A549 (cell line): ENCODE measurements around the gene GSK3B. TPM values are rescaled to one million over a fixed set of nuclear protein-coding genes. Genes with fewer than 3 reads are reported as not detected.
"Not testable (repeated sequence)": the region's sequence is repeated elsewhere in the genome, so short reads cannot be mapped to it uniquely, and the experiment has no call there.

Source experiments
- ATAC-seq, 2 experiments: fragments of 200-7000 bp in 1 of 2; fragments of >200 bp in 1 of 2; cut with Nextera tagmentation in 1 of 2; cut with Tn5 transposase in 1 of 2; 3 replicates each; pipeline versions ENCODE4 v1.8.0 to v1.9.1; 2018 to 2020; ENCODE audit warnings: mild to moderate bottlenecking in 1 of 2, moderate library complexity in 1 of 2
- CTCF ChIA-PET: fragments of 300-600 bp; sonication (Branson Sonifier 250); formaldehyde crosslinking; extraction: SDS; loops from one replicate; lab custom pipeline; 2021; ENCODE audit warnings: antibody characterized with exemption, inconsistent platforms; lab: Yijun Ruan, JAX
- POLR2A ChIA-PET: fragments of 350-600 bp; formaldehyde crosslinking; extraction: SDS; loops from one replicate; lab custom pipeline; 2021; ENCODE audit warnings: antibody characterized with exemption, inconsistent platforms; lab: Yijun Ruan, JAX
- DNase-seq, 2 experiments: peaks; one replicate each; pipeline versions ENCODE4 v3.0.0 to v3.0.0-alpha.2; 2011 to 2016; ENCODE audit warnings: low read depth in 1 of 2, low spot score in 1 of 2
- FAIRE-seq: peaks from 2 replicates; lab custom pipeline; 2011; peaks lifted over from hg19 to GRCh38; lab: Jason Lieb, UNC
- H3K27ac ChIP-seq, 2 experiments: fragments of >200 bp; sonication (Bioruptor Twin); formaldehyde crosslinking; 3 replicates each; pipeline ENCODE4 v1.5.1; 2016 to 2017
- H3K4me1 ChIP-seq: fragments of >200 bp; sonication (Bioruptor Twin); formaldehyde crosslinking; 3 replicates; pipeline ENCODE4 v1.6.1; 2016
- H3K4me2 ChIP-seq: fragments of >200 bp; sonication (Bioruptor Twin); formaldehyde crosslinking; 3 replicates; pipeline ENCODE4 v1.6.1; 2016
- H3K4me3 ChIP-seq: fragments of >200 bp; sonication (Bioruptor Twin); formaldehyde crosslinking; 3 replicates; pipeline ENCODE4 v1.5.1; 2016
- H3K9me3 ChIP-seq: fragments of >200 bp; sonication (Bioruptor Twin); formaldehyde crosslinking; 3 replicates; pipeline ENCODE4 v1.6.1; 2016
- CBX2 ChIP-seq: fragments of 200-600 bp; sonication (generic); IDR thresholded peaks from 2 replicates; pipeline ENCODE4 v1.6.1; 2016; ENCODE audit warnings: low read depth, mild to moderate bottlenecking, borderline replicate concordance
- CTCF ChIP-seq: fragments of >200 bp; sonication (Bioruptor Twin); formaldehyde crosslinking; IDR thresholded peaks from 3 replicates; pipeline ENCODE4 v1.5.1; 2016
- ELK1 ChIP-seq: fragments of 150-350 bp; IDR thresholded peaks from 2 replicates; pipeline ENCODE4 v1.6.1; 2014; ENCODE audit warnings: low read depth, mild to moderate bottlenecking, low read length
- ESRRA ChIP-seq: fragments of 150-350 bp; IDR thresholded peaks from 2 replicates; pipeline ENCODE4 v1.6.1; 2014; ENCODE audit warnings: mild to moderate bottlenecking, low read length, borderline replicate concordance
- FOSL2 ChIP-seq, 2 experiments: fragments of 450-650 bp in 1 of 2; fragments of >200 bp in 1 of 2; sonication (Bioruptor Twin) in 1 of 2; formaldehyde crosslinking; IDR thresholded peaks; 2 replicates each; pipeline versions ENCODE4 v1.5.0 to v1.6.1; 2016 to 2020; ENCODE audit warnings: mild to moderate bottlenecking in 1 of 2, moderate library complexity in 1 of 2
- FOXS1 ChIP-seq: fragments of 250-450 bp; sonication (Bioruptor Pico); IDR thresholded peaks from 2 replicates; pipeline ENCODE4 v1.5.0; 2020; ENCODE audit warnings: mild to moderate bottlenecking, moderate library complexity
- HES2 ChIP-seq: fragments of >200 bp; sonication (Bioruptor Twin); formaldehyde crosslinking; IDR thresholded peaks from 2 replicates; pipeline ENCODE4 v1.6.1; 2016
- HMGXB4 ChIP-seq: fragments of 250-450 bp; sonication (Bioruptor Pico); IDR thresholded peaks from 2 replicates; pipeline ENCODE4 v1.5.0; 2021; ENCODE audit warnings: mild to moderate bottlenecking, moderate library complexity, borderline replicate concordance
- HOXB5 ChIP-seq: fragments of 250-450 bp; sonication (Bioruptor Pico); IDR thresholded peaks from 2 replicates; pipeline ENCODE4 v1.5.0; 2020; ENCODE audit warnings: mild to moderate bottlenecking, moderate library complexity
- MAFK ChIP-seq: fragments of 450-650 bp; IDR thresholded peaks from 2 replicates; pipeline ENCODE4 v1.6.1; 2014; ENCODE audit not compliant: partially characterized antibody
- MYC ChIP-seq: IDR thresholded peaks from 2 replicates; pipeline ENCODE4 v1.6.1; 2012; ENCODE audit warnings: mild to moderate bottlenecking, inconsistent platforms, low read length, improper control_type of control experiment, borderline replicate concordance
- NFE2L2 ChIP-seq: fragments of 150-350 bp; conservative IDR thresholded peaks from 2 replicates; pipeline ENCODE4 v1.6.1; 2014; ENCODE audit warnings: low read length
- NR3C1 ChIP-seq: fragments of >200 bp; sonication (Bioruptor Twin); formaldehyde crosslinking; IDR thresholded peaks from 3 replicates; pipeline ENCODE4 v1.6.1; 2017
- PBX3 ChIP-seq: IDR thresholded peaks from 2 replicates; pipeline ENCODE4 v1.6.1; 2012
- RCOR1 ChIP-seq: fragments of 150-350 bp; IDR thresholded peaks from 2 replicates; pipeline ENCODE4 v1.6.1; 2014; ENCODE audit warnings: antibody characterized with exemption, low read length, low read depth
- RFX5 ChIP-seq: fragments of 450-650 bp; IDR thresholded peaks from 2 replicates; pipeline ENCODE4 v1.7.1; 2014; ENCODE audit warnings: antibody characterized with exemption, mild to moderate bottlenecking, moderate library complexity
- ZSCAN20 ChIP-seq: fragments of 250-450 bp; sonication (Bioruptor Pico); IDR thresholded peaks from 2 replicates; pipeline ENCODE4 v1.8.0; 2022; ENCODE audit warnings: mild to moderate bottlenecking, moderate library complexity
- WGBS: methylation state at CpG from one replicate; pipeline ENCODE4 v1.1.6; 2017; ENCODE audit errors: missing lambda C conversion rate; 5-methylcytosine and 5-hydroxymethylcytosine counted together
- polyA plus RNA-seq, 4 experiments: library from polyadenylated mRNA; depleted of rRNA in 3 of 4; stranded (reverse); fragments of >200 nt; fragmentation: RNase III in 1 of 4; extraction: RNeasy Plus Mini Kit Qiagen cat#74134 plus additional on column Dnase treatment in 1 of 4; gene quantifications; 2 replicates in 3 of 4; 3 replicates in 1 of 4; pipeline ENCODE4 v1.2.3, GENCODE V29; 2011 to 2017

Gene GSK3B
- polyA plus RNA-seq, 2 of the 4 experiments (the other 2 are of a cell fraction), result 30.0 to 49.8 TPM

- Histone ChIP-seq H3K4me3 (no peak overlapping the region), H3K4me2 (no peak overlapping the region), H3K4me1 (peaks cover 36% of the 10 kb centered on the region), H3K27ac (no peak overlapping the region), H3K9me3 (no peaks in the 10 kb centered on the region)
- POLR2A ChIA-PET, result no interaction called here
- FAIRE-seq (no peak), DNase-seq (no peak), ATAC-seq (no peak)
- 89% methylated on average over 3 of the region's 3 CpGs for WGBS
- TF ChIP-seq MAFK, result no peak
- no peak for TF ChIP-seq RFX5
- no peak for TF ChIP-seq ZSCAN20 (CRISPR knock-in tag)
- TF ChIP-seq CTCF, result no peak
- TF ChIP-seq CBX2, result no peak
- no peak for TF ChIP-seq HMGXB4 (CRISPR knock-in tag)
- no peak for TF ChIP-seq HES2
- no peak for TF ChIP-seq ELK1
- no peak for TF ChIP-seq FOSL2 (IDR thresholded peaks at IDR 0.05)
- no peak for TF ChIP-seq FOSL2 (CRISPR knock-in tag; IDR thresholded peaks at IDR 0.05)
- CTCF ChIA-PET, result no interaction called here
Measured at GRCh38 chr3:120018299-120018698, 75.9 kb downstream of the GSK3B start.

DNA sequence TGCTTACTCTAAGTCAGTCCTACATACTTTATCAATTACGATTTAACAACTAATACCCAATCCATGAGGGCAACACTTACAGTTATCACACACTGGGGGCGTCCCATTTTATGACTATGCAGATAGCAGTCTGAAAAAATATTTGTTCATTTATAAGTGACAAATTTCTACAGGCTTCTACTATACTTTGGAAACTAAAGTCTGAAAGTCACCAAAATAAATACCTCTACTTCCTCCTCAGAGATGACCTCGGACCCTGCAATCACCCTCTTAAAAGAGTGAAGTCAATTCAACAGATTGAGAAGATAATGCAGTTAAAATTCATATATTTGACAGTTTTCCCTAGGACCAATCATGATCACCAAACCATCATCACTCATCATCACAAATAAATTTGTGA lies 76.6 kb downstream of the GSK3B start:
- POLR2A ChIA-PET, result no interaction called here
- H3K4me1 ChIP-seq, result peaks cover 32% of the 10 kb centered on the region
- no peak overlapping the region for H3K4me3 ChIP-seq
- H3K27ac ChIP-seq, result no peak overlapping the region
- DNase-seq, result no peak
- 0 out of 3 replicates have a peak overlapping the region, but pooled peaks have one; percentile 5 for H3K4me2 ChIP-seq
- no peak for TF ChIP-seq MYC
- TF ChIP-seq NR3C1, result no peak
- no peak for TF ChIP-seq RCOR1
- TF ChIP-seq FOXS1 (CRISPR knock-in tag), result no peak
- no peak for TF ChIP-seq PBX3
- no peak for TF ChIP-seq ESRRA
- TF ChIP-seq, all 56 proteins: peak for 0
- 65% methylated on average over 3 of the region's 3 CpGs for WGBS
- H3K9me3 ChIP-seq, result no peaks in the 10 kb centered on the region
- CTCF ChIA-PET, result no interaction called here
- no peak for ATAC-seq
- FAIRE-seq, result no peak

DNA sequence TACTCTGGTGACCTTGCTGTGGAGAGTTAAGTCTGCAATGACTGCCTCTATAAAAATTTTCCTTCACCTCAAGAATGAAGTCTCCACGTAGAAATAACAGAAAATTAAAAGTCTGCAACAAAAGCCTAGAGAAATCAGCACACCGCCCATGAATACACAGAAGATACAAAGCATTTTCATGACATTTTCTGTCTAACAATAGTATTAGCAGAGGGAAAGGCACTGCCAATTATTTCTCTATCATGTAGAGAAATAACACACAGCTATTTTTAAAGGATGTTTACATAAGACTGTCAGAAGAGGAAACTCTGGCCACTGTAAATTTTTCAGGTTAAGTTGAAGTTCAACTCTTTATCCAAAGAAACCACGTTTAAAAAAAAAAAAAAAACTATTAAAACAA lies 80.8 kb downstream of the GSK3B start:
- WGBS, result 45% methylated on average over 3 of the region's 3 CpGs
- no peak for TF ChIP-seq ZSCAN20 (CRISPR knock-in tag)
- TF ChIP-seq CTCF, result no peak
- no peak for TF ChIP-seq HOXB5 (CRISPR knock-in tag)
- TF ChIP-seq NFE2L2, result no peak
- FAIRE-seq (no peak), DNase-seq (no peak), ATAC-seq (no peak)
- Histone ChIP-seq H3K4me2 (0 out of 3 replicates have a peak overlapping the region, but pooled peaks have one; percentile 20), H3K4me3 (no peak overlapping the region), H3K27ac (no peak overlapping the region), H3K9me3 (no peaks in the 10 kb centered on the region), H3K4me1 (peaks cover 31% of the 10 kb centered on the region)
- ChIA-PET CTCF (interaction anchor here (0.7 kb wide), 1 partner anchor 28 kb away, joined by 4 read pairs; no protein-coding TSS in a partner anchor), POLR2A (no interaction called here)

DNA sequence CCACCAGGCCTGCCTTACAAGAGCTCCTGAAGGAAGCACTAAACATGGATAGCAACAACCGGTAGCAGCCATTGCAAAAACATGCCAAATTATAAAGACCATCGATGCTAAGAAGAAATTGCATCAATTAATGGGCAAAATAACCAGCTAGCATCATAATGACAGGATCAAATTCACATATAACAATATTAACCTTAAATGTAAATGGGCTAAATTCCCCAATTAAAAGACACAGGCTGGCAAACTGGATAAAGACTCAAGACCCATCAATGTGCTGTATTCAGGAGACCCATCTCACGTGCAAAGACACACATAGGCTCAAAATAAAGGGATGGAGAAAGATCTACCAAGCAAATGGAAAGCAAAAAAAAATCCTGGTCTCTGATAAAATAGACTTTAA lies 88.5 kb downstream of the GSK3B start:
- H3K4me1 ChIP-seq, H3K9me3 ChIP-seq, POLR2A ChIA-PET, FAIRE-seq, H3K4me3 ChIP-seq, H3K27ac ChIP-seq, DNase-seq, H3K4me2 ChIP-seq, CTCF ChIA-PET, ATAC-seq: not testable (repeated sequence)
- WGBS, result 98% methylated on average over 3 of the region's 3 CpGs

- CTCF ChIA-PET, H3K27ac ChIP-seq, H3K9me3 ChIP-seq, POLR2A ChIA-PET, FAIRE-seq, ATAC-seq, H3K4me1 ChIP-seq, H3K4me3 ChIP-seq, H3K4me2 ChIP-seq: not testable (repeated sequence)
- DNase-seq, result peak in 1 of 2 experiments; percentile 5
- WGBS, result 80% methylated on average over 11 of the region's 11 CpGs
Measured at GRCh38 chr3:120004008-120004498, 90.2 kb downstream of the GSK3B start.
